Measurements from ENCODE around the gene MAGI1.

GRCh38 chr3:65604863-65605526 is 433.7 kb downstream of the MAGI1 start:
- TF ChIP-seq, protein P1, sequence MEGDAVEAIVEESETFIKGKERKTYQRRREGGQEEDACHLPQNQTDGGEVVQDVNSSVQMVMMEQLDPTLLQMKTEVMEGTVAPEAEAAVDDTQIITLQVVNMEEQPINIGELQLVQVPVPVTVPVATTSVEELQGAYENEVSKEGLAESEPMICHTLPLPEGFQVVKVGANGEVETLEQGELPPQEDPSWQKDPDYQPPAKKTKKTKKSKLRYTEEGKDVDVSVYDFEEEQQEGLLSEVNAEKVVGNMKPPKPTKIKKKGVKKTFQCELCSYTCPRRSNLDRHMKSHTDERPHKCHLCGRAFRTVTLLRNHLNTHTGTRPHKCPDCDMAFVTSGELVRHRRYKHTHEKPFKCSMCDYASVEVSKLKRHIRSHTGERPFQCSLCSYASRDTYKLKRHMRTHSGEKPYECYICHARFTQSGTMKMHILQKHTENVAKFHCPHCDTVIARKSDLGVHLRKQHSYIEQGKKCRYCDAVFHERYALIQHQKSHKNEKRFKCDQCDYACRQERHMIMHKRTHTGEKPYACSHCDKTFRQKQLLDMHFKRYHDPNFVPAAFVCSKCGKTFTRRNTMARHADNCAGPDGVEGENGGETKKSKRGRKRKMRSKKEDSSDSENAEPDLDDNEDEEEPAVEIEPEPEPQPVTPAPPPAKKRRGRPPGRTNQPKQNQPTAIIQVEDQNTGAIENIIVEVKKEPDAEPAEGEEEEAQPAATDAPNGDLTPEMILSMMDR (IDR thresholded peaks at IDR 0.05) = no peak
- TF ChIP-seq POLR2A (IDR thresholded peaks at IDR 0.05) = no peak
- TF ChIP-seq POLR2AphosphoS5 (IDR thresholded peaks at IDR 0.05) = no peak
- TF ChIP-seq EP300 (IDR thresholded peaks at IDR 0.05) = no peak
